IgD-negative memory B cell (primary cell): ENCODE measurements around the gene SLC43A2. TPM values are rescaled to one million over a fixed set of nuclear protein-coding genes. Genes with fewer than 3 reads are reported as not detected.
"Not testable (repeated sequence)": the region's sequence is repeated elsewhere in the genome, so short reads cannot be mapped to it uniquely, and the experiment has no call there.

ENCODE experiments used
- H3K27ac Mint-ChIP-seq, 3 donors: one replicate each; pipeline ENCODE4 v1.8.0; 2020 to 2022; ENCODE audit warnings: mild to moderate bottlenecking in 3 of 3, mixed read lengths in 3 of 3, moderate library complexity in 1 of 3
- H3K27me3 Mint-ChIP-seq: one replicate; pipeline ENCODE4 v1.8.0; 2021; ENCODE audit warnings: mixed read lengths
- H3K36me3 Mint-ChIP-seq: one replicate; pipeline ENCODE4 v1.8.0; 2020; ENCODE audit warnings: mild to moderate bottlenecking, mixed read lengths
- H3K4me1 Mint-ChIP-seq, 3 donors: one replicate each; pipeline ENCODE4 v1.8.0; 2020 to 2022; ENCODE audit warnings: mixed read lengths in 3 of 3, mild to moderate bottlenecking in 1 of 3
- H3K4me3 Mint-ChIP-seq, 4 donors: one replicate each; pipeline ENCODE4 v1.8.0; 2020 to 2022; ENCODE audit warnings: mild to moderate bottlenecking in 4 of 4, mixed read lengths in 4 of 4, moderate library complexity in 3 of 4
- H3K9me3 Mint-ChIP-seq, 3 donors: one replicate each; pipeline ENCODE4 v1.8.0; 2020 to 2021; ENCODE audit warnings: mixed read lengths in 3 of 3, mild to moderate bottlenecking in 1 of 3
- polyA plus RNA-seq: library from polyadenylated mRNA; unstranded; fragments of 300-500 nt; fragmentation: Illumina TruSeq; gene quantifications from one replicate; pipeline ENCODE4 v1.2.3, GENCODE V29; 2021

SLC43A2 gene
- 27.3 TPM for polyA plus RNA-seq

GRCh38 chr17:1627982-1628855, at the start of gene SLC43A2:
Gene SLC43A2 (minus strand): TSS chr17:1628834. CDS start chr17:1627874, 960 bp downstream.
- Mint-ChIP-seq H3K9me3 (no peaks in the 10 kb centered on the region), H3K27ac (peak within 1 kb of the TSS; percentile 95 to 100 (median 96)), H3K4me3 (peak within 1 kb of the TSS; percentile 95 to 100 (median 98)), H3K36me3 (peaks cover 3% of the 10 kb centered on the region), H3K4me1 (peaks cover 37 to 39% (median 37%) of the 10 kb centered on the region in 3 donors), H3K27me3 (peaks cover 2% of the 10 kb centered on the region)

DNA sequence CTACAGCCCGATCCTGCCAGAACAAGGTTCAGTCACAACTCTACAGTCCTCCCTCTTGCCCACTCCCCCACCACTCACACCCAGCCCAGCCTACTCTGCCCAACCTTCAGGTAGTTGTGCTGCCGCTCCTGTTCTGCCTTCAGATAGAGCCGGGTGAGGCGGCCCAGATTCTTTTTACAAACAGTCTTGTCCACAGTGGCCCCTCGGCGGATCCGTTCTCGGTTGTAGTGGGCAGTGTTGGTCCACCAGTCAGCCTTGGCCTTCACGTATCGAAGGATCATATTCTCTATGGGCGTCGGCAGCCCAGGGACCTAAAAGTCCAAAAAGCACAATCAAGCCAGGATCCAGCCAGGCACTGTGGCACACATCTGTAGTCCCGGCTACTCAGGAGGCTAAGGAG, 47.8 kb upstream of the SLC43A2 start:
- H3K9me3 Mint-ChIP-seq = no peaks in the 10 kb centered on the region
- no peaks in the 10 kb centered on the region for H3K27me3 Mint-ChIP-seq
- peak overlapping the region in 1 of 3 donors; percentile 56 for H3K27ac Mint-ChIP-seq
- peaks cover 0 to 13% (median 4%) of the 10 kb centered on the region in 3 donors for H3K4me1 Mint-ChIP-seq
- H3K4me3 Mint-ChIP-seq = peak overlapping the region in 1 of 4 donors; percentile 40
- H3K36me3 Mint-ChIP-seq = peaks cover 6% of the 10 kb centered on the region

DNA sequence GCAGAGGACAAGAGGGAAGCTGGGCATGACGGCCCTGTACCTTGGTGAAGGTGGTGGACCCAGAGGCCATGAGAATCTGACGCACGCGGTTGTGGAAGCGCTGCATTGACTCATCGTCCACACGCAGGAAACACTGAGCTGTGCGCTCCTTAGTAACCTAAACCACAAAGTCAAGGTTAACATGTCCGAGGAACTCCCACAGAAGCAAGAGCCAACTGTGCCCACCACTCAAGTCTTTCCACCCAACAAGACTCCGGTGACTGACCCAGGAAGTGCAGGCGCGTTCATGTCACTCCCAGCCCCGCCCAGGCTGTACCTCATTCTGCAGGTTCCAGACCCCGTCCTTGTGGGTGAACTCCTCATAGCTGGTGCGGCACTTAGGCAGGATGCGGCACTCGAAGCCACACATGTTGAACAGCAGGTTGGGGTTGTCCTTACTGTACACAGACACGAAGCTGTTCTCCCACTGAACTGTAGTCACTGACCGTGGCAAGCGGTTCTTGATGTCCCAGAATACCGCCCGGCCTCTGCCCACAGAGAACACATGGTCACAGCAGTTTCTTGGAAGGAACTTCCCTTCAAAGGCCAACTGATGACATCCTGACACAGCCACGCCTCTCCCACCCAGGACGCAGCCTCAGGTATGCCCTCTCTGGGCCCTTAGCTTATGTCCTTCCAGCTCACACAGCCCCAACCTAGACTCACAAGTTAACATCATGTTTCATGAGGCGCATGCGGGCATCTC, 44.6 kb upstream of the SLC43A2 start:
- Mint-ChIP-seq H3K4me3 (peak overlapping the region in 1 of 4 donors; percentile 28), H3K27me3 (no peaks in the 10 kb centered on the region), H3K9me3 (no peaks in the 10 kb centered on the region), H3K27ac (peak overlapping the region in 1 of 3 donors; percentile 35), H3K4me1 (peaks cover 3 to 10% (median 7%) of the 10 kb centered on the region in 3 donors), H3K36me3 (peaks cover 3% of the 10 kb centered on the region)

DNA sequence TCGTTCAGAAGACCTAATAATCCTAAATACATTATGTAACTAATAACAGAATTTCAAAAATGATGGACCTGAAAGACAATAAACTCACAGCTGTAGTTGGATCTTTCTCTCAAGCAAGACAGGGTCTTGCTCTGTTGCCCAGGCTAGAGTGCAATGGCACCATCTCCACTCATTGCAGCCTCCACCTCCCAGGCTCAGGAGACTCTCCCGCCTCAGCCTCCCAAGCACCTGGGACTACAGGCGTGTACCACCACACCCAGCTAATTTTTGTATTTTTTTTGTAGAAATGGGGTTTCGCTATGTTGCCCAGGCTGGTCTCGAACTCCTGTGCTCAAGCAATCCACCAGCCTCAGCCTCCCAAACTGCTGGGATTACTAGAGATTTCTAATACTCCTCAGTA, 35.3 kb upstream of the SLC43A2 start:
- not testable (repeated sequence) for H3K27me3 Mint-ChIP-seq, H3K36me3 Mint-ChIP-seq, H3K4me3 Mint-ChIP-seq, H3K9me3 Mint-ChIP-seq, H3K4me1 Mint-ChIP-seq
- H3K27ac Mint-ChIP-seq = peak overlapping the region in 1 of 3 donors; percentile 67

DNA sequence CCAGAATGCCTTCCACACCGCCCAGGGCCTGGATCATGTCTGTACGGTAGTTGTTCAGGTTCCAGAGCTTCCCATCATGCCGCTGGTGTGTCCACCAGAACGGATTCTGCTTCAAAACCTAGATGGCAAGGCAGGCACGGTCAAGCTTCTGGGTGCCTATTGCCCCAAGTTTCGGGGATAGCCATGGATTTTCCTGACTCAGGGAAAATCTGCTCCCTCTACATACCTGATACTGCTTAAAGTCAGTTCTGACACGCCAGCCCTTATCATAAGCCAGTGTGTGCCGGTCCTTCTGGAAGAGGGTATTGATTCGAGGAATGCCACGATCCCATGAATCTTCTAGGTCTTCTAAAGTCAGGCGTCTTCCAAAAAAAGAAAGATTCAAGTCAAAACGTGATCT, 32.4 kb upstream of the SLC43A2 start:
- Mint-ChIP-seq H3K36me3 (peaks cover 4% of the 10 kb centered on the region), H3K27me3 (no peaks in the 10 kb centered on the region), H3K27ac (peak overlapping the region in 1 of 3 donors; percentile 31), H3K4me1 (peaks cover 0 to 3% (median 0%) of the 10 kb centered on the region in 3 donors), H3K4me3 (no peak overlapping the region), H3K9me3 (no peaks in the 10 kb centered on the region)

- no peaks in the 10 kb centered on the region for H3K27me3 Mint-ChIP-seq
- H3K4me3 Mint-ChIP-seq = no peak overlapping the region
- H3K27ac Mint-ChIP-seq = peak overlapping the region in 1 of 3 donors; percentile 29
- H3K9me3 Mint-ChIP-seq = no peaks in the 10 kb centered on the region
- peaks cover 0 to 3% (median 0%) of the 10 kb centered on the region in 3 donors for H3K4me1 Mint-ChIP-seq
- peaks cover 4% of the 10 kb centered on the region for H3K36me3 Mint-ChIP-seq
Observed at GRCh38 chr17:1658100-1658499, 29.5 kb upstream of the SLC43A2 start.

DNA sequence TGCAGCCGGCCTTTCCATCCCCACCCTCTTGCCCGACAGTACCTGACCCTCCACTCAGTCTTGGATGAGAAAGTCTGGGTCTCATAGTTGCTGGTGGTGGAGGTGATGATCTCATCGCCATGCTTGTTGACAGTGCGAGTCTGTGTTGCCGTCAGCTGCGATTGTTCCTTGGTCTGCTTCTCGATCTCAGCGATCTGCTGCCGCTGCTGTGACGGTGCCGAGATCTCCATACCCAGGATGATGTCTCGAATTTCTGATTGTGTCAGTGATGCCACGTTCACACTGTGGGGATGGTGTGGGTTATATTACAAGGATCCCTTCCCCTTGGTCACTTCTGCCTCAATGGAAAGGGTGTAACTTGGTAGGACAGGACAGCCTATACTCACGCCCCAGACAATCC, 25.1 kb upstream of the SLC43A2 start:
- Mint-ChIP-seq H3K4me3 (peak overlapping the region in 1 of 4 donors; percentile 5), H3K4me1 (peaks cover 0 to 3% (median 0%) of the 10 kb centered on the region in 3 donors), H3K27ac (no peak overlapping the region), H3K36me3 (peaks cover 3% of the 10 kb centered on the region), H3K27me3 (no peaks in the 10 kb centered on the region), H3K9me3 (no peaks in the 10 kb centered on the region)

GRCh38 chr17:1652794-1653193, 24.2 kb upstream of the SLC43A2 start:
- H3K36me3 Mint-ChIP-seq, H3K9me3 Mint-ChIP-seq, H3K4me3 Mint-ChIP-seq, H3K27me3 Mint-ChIP-seq, H3K27ac Mint-ChIP-seq, H3K4me1 Mint-ChIP-seq: not testable (repeated sequence)

DNA sequence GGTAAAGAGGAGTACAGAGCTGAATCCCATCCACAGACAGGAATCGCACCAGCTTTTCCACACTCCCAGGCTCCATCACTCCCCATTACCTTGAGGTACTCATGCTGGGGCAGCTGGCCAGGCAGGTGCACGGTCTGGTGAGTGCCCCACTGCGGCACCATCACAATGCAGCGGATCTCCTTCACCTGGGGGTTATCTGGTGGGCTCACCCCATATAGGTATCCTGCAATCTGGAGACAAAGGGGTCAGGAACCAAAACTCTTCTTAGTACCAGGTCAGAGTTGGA, 22.9 kb upstream of the SLC43A2 start:
- Mint-ChIP-seq H3K27me3 (no peaks in the 10 kb centered on the region), H3K27ac (peak overlapping the region in 2 of 3 donors; percentile 35 to 74), H3K9me3 (no peaks in the 10 kb centered on the region), H3K4me3 (peak overlapping the region in 2 of 4 donors; percentile 53 to 77), H3K36me3 (no peaks in the 10 kb centered on the region), H3K4me1 (no peaks in the 10 kb centered on the region)

- peak overlapping the region; percentile 35 to 78 (median 74) for H3K27ac Mint-ChIP-seq
- peak overlapping the region in 3 of 4 donors; percentile 32 to 77 (median 72) for H3K4me3 Mint-ChIP-seq
- no peaks in the 10 kb centered on the region for H3K36me3 Mint-ChIP-seq
- no peaks in the 10 kb centered on the region for H3K9me3 Mint-ChIP-seq
- H3K4me1 Mint-ChIP-seq = no peaks in the 10 kb centered on the region
- no peaks in the 10 kb centered on the region for H3K27me3 Mint-ChIP-seq
Observed at GRCh38 chr17:1650731-1651558, 22.3 kb upstream of the SLC43A2 start.

- Mint-ChIP-seq H3K27me3 (no peaks in the 10 kb centered on the region), H3K36me3 (no peaks in the 10 kb centered on the region), H3K4me1 (peaks cover 0 to 2% (median 0%) of the 10 kb centered on the region in 3 donors)
Observed at GRCh38 chr17:1649844-1650501, 21.3 kb upstream of the SLC43A2 start, which contains the start of gene RILP. Gene RILP (minus strand): TSS chr17:1649866. CDS start chr17:1649804, 62 bp downstream.

DNA sequence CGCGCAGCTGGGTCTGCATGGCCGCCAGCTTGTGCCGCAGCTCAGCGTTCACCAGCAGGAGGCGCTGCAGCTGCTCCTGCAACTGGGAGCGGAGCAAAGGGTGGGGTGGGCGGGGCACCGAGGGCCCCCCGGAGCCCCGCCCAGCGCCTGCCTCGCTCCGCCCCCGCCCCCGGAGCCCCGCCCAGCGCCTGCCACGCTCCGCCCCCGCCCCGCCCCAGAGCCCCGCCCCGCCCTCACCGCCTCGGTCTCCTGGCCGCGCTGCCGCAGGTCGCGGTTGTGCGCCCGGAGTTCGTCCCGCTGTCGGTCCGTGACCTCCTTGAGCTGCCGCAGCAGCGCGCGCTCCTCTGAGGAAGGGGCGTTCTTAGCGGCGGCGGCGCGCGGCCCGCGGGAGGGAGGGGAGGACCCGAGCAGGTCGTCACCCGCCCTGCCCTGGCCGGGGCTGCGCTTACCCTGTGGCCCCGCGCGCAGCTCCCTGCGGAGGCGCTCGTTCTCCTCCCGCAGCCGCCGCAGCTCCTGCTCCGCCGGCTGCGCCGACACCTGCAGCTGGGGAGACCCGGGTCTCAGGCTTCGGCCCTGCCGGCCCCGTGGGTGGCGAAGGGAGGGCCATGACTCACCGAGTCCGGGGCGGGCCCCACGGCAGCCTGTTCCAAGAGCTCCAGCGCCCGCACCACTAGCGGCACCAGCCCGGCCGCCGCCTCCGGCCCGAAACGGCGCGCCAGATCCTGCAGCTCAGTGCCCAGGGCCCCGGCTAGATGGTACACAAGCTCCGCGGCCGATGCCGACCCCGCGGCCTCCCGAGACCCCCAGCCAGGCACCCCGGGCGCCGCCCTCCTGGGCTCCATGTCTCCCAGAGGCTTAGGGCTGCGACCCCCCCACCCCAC, 20.6 kb upstream of the SLC43A2 start:
- Mint-ChIP-seq H3K4me1 (peaks cover 4 to 7% (median 6%) of the 10 kb centered on the region in 3 donors), H3K4me3 (peak overlapping the region; percentile 55 to 84 (median 74)), H3K9me3 (no peaks in the 10 kb centered on the region), H3K27me3 (no peaks in the 10 kb centered on the region), H3K27ac (peak overlapping the region in 1 of 3 donors; percentile 43), H3K36me3 (no peaks in the 10 kb centered on the region)

More at GRCh38 chr17:1649844-1650501, 21.3 kb upstream of the SLC43A2 start, which contains the start of gene RILP:
- Mint-ChIP-seq H3K27ac (peak within 1 kb of the TSS; percentile 43 to 78 (median 74)), H3K9me3 (no peaks in the 10 kb centered on the region), H3K4me3 (peak within 1 kb of the TSS; percentile 55 to 84 (median 74))

- Mint-ChIP-seq H3K4me3 (peak overlapping the region; percentile 50 to 84 (median 74)), H3K9me3 (no peaks in the 10 kb centered on the region), H3K27ac (peak overlapping the region in 1 of 3 donors; percentile 62), H3K27me3 (no peaks in the 10 kb centered on the region), H3K36me3 (no peaks in the 10 kb centered on the region), H3K4me1 (peaks cover 7 to 10% (median 9%) of the 10 kb centered on the region in 3 donors)
Observed at GRCh38 chr17:1648173-1648962, 19.7 kb upstream of the SLC43A2 start.
